IPS-20b (cell line): ENCODE data around the gene GRK5.
"Not testable (repeated sequence)": the region's sequence is repeated elsewhere in the genome, so short reads cannot be mapped to it uniquely, and the experiment has no call there.

Experiments used
- H3K27ac ChIP-seq: one replicate; pipeline ENCODE4 v1.5.1; 2013; ENCODE audit warnings: low read length
- H3K27me3 ChIP-seq: 2 replicates; pipeline ENCODE4 v1.6.1; 2013; ENCODE audit warnings: mild to moderate bottlenecking, low read length, inconsistent platforms; ENCODE audit not compliant: insufficient read depth
- H3K36me3 ChIP-seq: 2 replicates; pipeline ENCODE4 v1.6.1; 2013; ENCODE audit warnings: low read depth, mild to moderate bottlenecking, inconsistent platforms, low read length, moderate library complexity; ENCODE audit not compliant: insufficient read depth
- H3K4me1 ChIP-seq: 2 replicates; pipeline ENCODE4 v1.6.1; 2013; ENCODE audit warnings: mild to moderate bottlenecking, control low read depth, inconsistent platforms, low read length, moderate library complexity; ENCODE audit not compliant: insufficient read depth
- H3K4me3 ChIP-seq: 2 replicates; pipeline ENCODE4 v1.5.1; 2013; ENCODE audit warnings: mild to moderate bottlenecking, low read length, inconsistent platforms
- H3K9ac ChIP-seq: 2 replicates; pipeline ENCODE4 v1.6.1; 2013; ENCODE audit warnings: low read depth, mild to moderate bottlenecking, inconsistent platforms, low read length, moderate library complexity
- H3K9me3 ChIP-seq: 2 replicates; pipeline ENCODE4 v1.6.1; 2013; ENCODE audit warnings: mild to moderate bottlenecking, low read depth, low read length, inconsistent platforms; ENCODE audit not compliant: insufficient read depth

The GRK5 gene

DNA sequence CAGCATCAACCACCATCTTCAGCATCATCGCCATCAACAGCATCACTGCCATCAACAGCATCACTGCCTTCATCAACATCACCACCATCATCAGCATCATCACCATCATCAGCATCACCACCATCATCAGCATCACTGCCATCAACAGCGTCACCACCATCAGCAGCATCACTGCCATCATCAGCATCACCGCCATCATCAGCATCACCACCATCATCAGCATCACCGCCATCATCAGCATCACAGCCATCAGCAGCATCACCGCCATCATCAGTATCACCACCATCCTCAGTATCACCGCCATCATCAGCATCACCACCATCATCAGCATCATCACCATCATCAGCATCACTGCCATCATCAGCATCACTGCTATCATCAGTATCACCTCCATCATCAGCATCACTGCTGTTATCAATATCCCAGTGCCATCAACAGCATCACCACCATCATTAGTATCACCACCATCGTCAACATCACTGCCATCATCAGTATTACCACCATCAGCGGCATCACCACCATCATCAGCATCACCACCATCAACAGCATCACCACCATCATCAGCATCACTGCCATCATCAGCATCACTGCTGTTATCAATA, 220.0 kb downstream of the GRK5 start:
- H3K36me3 ChIP-seq, result no peaks in the 10 kb centered on the region
- H3K27me3 ChIP-seq, result no peaks in the 10 kb centered on the region
- H3K9ac ChIP-seq, result no peak overlapping the region
- no peak overlapping the region for H3K27ac ChIP-seq
- peaks cover 3% of the 10 kb centered on the region; the same call in 1 of the 2 replicates for H3K4me1 ChIP-seq
- no peaks in the 10 kb centered on the region for H3K9me3 ChIP-seq
- no peak overlapping the region for H3K4me3 ChIP-seq

DNA sequence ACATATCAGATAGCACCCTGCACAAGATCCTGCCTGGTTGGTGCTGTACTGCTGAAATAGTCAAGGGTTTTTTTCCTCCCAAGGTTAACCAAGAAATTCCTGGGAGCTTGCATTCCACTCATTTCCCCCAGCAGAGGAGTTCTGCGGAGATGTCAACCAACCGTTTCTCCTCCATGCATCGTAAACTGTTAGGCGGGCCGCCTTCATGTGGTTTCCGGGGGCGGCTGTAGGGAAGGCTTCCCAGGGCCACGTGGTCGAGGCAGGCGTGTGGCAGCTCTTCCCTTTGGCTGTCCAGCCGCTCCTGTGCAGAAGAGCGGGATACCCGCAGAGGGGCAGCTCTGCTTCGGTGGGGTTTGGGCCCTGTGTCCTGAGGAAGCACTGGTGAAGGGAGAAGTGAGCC, 221.4 kb downstream of the GRK5 start:
- Histone ChIP-seq H3K36me3 (no peaks in the 10 kb centered on the region), H3K27me3 (no peaks in the 10 kb centered on the region), H3K4me3 (no peak overlapping the region), H3K27ac (no peak overlapping the region), H3K9ac (no peak overlapping the region), H3K9me3 (peaks cover 4% of the 10 kb centered on the region; the same call in 1 of the 2 replicates), H3K4me1 (no peaks in the 10 kb centered on the region)

GRCh38 chr10:119429771-119430170, 222.4 kb downstream of the GRK5 start:
- Histone ChIP-seq H3K36me3 (no peaks in the 10 kb centered on the region), H3K9ac (no peak overlapping the region)

DNA sequence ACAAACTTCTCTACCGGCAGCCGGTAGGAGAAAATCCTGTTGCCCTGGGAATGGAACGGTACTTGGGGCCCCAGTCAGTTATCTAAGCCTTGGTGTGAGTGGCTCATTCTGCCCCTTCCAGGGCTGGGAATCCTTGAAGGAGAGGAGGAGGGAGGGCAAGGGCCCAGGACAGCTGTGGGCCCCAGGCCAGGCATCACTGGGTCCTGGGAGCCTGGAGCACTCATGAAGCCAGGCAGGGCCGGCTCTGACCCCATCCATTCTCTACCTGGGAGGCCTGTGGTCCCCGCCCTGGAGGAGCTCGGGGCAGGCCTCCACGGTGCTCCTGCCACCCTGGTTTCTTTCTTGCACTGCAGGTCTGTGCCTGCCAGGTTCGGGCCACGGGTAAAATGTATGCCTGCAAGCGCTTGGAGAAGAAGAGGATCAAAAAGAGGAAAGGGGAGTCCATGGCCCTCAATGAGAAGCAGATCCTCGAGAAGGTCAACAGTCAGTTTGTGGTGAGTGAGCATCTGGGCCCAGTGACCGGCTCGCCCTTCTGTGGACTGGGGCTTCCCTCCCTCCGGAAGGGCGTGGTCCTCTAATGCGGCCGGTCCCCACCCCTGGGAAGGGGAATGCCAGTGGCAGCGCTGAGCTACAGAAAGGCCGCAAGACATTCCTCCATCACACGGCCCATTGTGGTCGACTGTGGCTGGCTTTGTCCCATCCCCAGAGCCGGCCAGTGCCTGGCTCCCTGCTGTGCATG, 223.8 kb downstream of the GRK5 start:
- Histone ChIP-seq H3K27me3 (no peaks in the 10 kb centered on the region), H3K9ac (no peak overlapping the region), H3K27ac (no peak overlapping the region), H3K4me3 (no peak overlapping the region), H3K4me1 (no peaks in the 10 kb centered on the region), H3K36me3 (no peaks in the 10 kb centered on the region), H3K9me3 (peaks cover 23% of the 10 kb centered on the region)

More at GRCh38 chr10:119429771-119430170, 222.4 kb downstream of the GRK5 start:
- Histone ChIP-seq H3K9me3 (peaks cover 11% of the 10 kb centered on the region), H3K4me3 (no peak overlapping the region), H3K27me3 (no peaks in the 10 kb centered on the region), H3K27ac (no peak overlapping the region), H3K4me1 (no peaks in the 10 kb centered on the region)

GRCh38 chr10:119431773-119432135, 224.4 kb downstream of the GRK5 start:
- Histone ChIP-seq H3K9me3 (peaks cover 23% of the 10 kb centered on the region), H3K9ac (no peak overlapping the region), H3K27ac (no peak overlapping the region), H3K27me3 (no peaks in the 10 kb centered on the region), H3K36me3 (no peaks in the 10 kb centered on the region), H3K4me3 (no peak overlapping the region), H3K4me1 (no peaks in the 10 kb centered on the region)

- not testable (repeated sequence) for H3K27ac ChIP-seq, H3K4me1 ChIP-seq, H3K36me3 ChIP-seq, H3K4me3 ChIP-seq, H3K9ac ChIP-seq, H3K27me3 ChIP-seq
- peaks cover 25% of the 10 kb centered on the region for H3K9me3 ChIP-seq
Observed at GRCh38 chr10:119434942-119435341, 227.6 kb downstream of the GRK5 start.

DNA sequence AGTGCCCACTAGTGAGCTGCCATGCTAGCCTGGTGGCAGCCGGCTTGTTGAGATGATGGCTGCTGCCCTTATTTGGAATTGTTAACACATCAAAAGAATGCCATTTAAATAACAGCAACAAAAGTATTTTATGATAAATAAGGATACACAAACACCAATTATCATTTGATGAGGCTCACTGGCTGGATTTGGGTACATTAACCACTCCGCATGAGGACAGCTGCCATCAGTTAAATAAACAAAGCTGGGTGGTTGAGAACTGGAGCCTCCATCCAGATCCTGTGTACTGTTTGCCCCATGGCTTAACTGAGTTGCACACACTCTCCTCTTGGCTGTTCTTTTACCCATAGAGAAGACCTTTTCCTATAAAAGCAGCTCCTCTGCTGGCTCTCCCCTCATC, 231.3 kb downstream of the GRK5 start:
- Histone ChIP-seq H3K36me3 (no peaks in the 10 kb centered on the region), H3K9ac (no peak overlapping the region), H3K27me3 (no peaks in the 10 kb centered on the region), H3K4me1 (no peaks in the 10 kb centered on the region), H3K9me3 (peaks cover 22% of the 10 kb centered on the region), H3K27ac (no peak overlapping the region), H3K4me3 (no peak overlapping the region)

DNA sequence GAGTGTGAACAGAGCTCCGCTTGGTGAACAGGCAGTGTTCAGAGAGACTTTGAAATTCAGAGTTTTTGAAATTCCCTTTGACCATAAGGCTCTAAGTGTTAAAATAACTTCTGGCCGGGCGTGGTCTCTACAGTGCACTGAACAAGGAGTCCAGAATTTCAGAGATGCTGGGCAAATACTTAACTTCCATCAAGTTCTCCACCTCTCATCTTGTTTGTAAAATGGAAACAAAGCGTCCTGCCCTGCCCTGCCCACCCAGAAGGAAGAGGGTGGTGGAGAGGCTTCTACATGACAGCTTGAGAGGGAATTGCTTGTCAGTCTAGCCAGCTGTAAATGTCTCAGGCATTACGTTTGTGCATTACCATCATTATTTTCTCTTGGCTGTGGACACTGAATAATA, 232.6 kb downstream of the GRK5 start:
- no peak overlapping the region for H3K27ac ChIP-seq
- H3K4me1 ChIP-seq, result no peaks in the 10 kb centered on the region
- no peaks in the 10 kb centered on the region for H3K27me3 ChIP-seq
- H3K4me3 ChIP-seq, result no peak overlapping the region
- H3K9ac ChIP-seq, result no peak overlapping the region
- H3K9me3 ChIP-seq, result peaks cover 13% of the 10 kb centered on the region
- H3K36me3 ChIP-seq, result no peaks in the 10 kb centered on the region

DNA sequence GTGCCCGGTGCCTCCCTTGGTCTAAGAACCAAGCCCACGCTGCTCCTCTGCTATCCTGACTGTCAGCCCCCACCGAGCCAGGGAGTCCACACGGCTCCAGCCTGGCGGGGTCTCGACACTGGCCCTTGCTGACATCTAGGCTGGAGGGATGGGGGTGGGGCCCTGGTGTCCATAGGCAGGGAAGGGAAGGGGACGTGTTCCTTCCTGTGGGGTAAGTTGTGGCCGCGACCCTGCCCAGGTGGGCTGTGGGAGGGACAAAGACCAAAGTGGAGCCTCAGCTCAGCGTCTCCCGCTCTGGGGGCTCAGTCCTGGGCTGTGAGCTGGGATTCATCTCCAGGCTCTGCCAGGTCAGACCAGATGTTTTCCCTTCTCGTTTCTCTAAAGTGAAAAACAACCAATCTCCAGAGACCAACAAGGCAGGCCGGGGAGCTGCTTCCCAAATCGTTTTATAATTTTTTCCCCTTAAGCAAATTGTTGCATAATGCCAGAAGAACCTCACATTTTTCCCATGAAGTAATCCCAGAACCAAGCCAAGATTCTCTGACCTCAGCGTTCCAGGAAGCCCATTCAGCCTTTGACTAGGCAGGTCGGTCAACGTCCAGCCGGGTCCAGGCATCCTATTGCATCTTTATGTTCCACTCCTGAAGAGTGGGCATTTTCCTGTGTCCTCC, 233.9 kb downstream of the GRK5 start:
- H3K9ac ChIP-seq, result no peak overlapping the region
- no peak overlapping the region for H3K4me3 ChIP-seq
- peaks cover 3% of the 10 kb centered on the region for H3K9me3 ChIP-seq
- H3K27me3 ChIP-seq, result no peaks in the 10 kb centered on the region; the same call in 1 of the 2 replicates
- H3K36me3 ChIP-seq, result no peaks in the 10 kb centered on the region
- no peaks in the 10 kb centered on the region for H3K4me1 ChIP-seq
- H3K27ac ChIP-seq, result no peak overlapping the region

GRCh38 chr10:119441921-119442757, 234.8 kb downstream of the GRK5 start:
- H3K9me3 ChIP-seq, result peaks cover 3% of the 10 kb centered on the region
- no peaks in the 10 kb centered on the region for H3K4me1 ChIP-seq
- no peaks in the 10 kb centered on the region for H3K36me3 ChIP-seq
- no peak overlapping the region for H3K9ac ChIP-seq
- H3K27ac ChIP-seq, result no peak overlapping the region
- H3K4me3 ChIP-seq, result no peak overlapping the region
- no peaks in the 10 kb centered on the region; the same call in 1 of the 2 replicates for H3K27me3 ChIP-seq

DNA sequence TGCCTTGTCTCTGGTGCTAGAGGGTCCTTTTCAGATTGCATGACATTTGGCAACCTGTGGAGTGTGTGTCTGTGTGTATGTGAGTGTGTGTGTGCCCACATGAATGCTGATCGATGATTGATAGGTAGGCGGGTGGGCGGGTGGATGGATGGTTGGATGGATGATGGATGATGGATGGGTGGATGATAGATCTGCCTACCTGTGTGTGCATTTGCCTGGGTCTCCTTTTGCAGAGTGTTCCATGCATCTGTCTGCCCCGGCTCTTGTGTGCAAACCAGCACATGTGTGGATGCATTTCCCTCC, 235.3 kb downstream of the GRK5 start:
- H3K9me3 ChIP-seq, result peaks cover 3% of the 10 kb centered on the region
- H3K4me3 ChIP-seq, result no peak overlapping the region
- H3K4me1 ChIP-seq, result 0 out of 2 replicates have a peak, but pooled peaks cover 2% of the 10 kb centered on the region
- no peak overlapping the region for H3K9ac ChIP-seq
- H3K36me3 ChIP-seq, result no peaks in the 10 kb centered on the region
- no peak overlapping the region for H3K27ac ChIP-seq
- H3K27me3 ChIP-seq, result no peaks in the 10 kb centered on the region; the same call in 1 of the 2 replicates
